Measurements from ENCODE around the gene SIL1. TPM values are rescaled to one million over a fixed set of nuclear protein-coding genes. Genes with fewer than 3 reads are reported as not detected.

Gene SIL1
- total and polyA plus RNA-seq, 7 donors: 7.8 to 60.8 (median 33.0) TPM

DNA sequence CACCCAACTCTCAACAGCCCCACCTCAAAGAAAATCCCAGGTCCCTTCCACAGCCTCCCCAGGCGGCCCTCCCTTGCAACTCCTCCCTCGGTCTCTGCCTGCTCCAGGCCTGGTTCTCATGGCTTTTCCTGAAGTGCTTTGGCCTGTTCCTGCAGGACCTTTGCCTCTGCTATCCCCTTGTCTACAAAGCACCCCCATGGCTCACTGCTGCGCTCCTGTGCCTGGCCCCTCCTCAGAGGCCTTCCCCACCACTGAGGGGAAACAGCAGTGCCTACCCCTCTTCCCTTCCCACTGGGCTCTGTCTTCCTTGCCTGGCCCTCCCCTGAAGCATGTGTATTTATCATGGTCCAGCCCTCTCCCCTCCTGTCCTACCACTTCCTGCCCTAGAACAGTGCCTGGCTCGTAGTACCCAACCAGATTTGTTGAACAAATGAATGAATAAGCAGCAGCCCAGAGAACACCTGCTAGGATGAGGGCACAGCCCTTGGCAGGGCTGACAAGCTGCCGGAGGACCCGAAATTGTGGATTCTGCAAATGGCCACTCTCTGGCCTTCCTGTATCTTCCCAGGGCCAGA is 254.5 kb downstream of the SIL1 start:
- DNase-seq: no peak
- no peaks in the 10 kb centered on the region for H3K4me1 ChIP-seq
- no peak overlapping the region for H3K27ac ChIP-seq
- H3K4me3 ChIP-seq: no peak overlapping the region
- intact Hi-C loops (cut with DNase I): no loop called here
- H3K36me3 ChIP-seq: peaks cover 0 to 20% (median 10%) of the 10 kb centered on the region in 4 donors
- TF ChIP-seq POLR2AphosphoS5 (IDR thresholded peaks at IDR 0.05) (no peak), POLR2A (IDR thresholded peaks at IDR 0.05) (no peak), EP300 (IDR thresholded peaks at IDR 0.05) (no peak), CTCF (IDR thresholded peaks at IDR 0.05) (no peak)
- no peaks in the 10 kb centered on the region for H3K27me3 ChIP-seq
- 90 to 91% methylated on average over 6 of the region's 6 CpGs for WGBS, 2 donors
- no peaks in the 10 kb centered on the region for H3K9me3 ChIP-seq

- Histone ChIP-seq H3K4me3 (no peak overlapping the region), H3K9me3 (no peaks in the 10 kb centered on the region), H3K27me3 (no peaks in the 10 kb centered on the region), H3K36me3 (peaks cover 0 to 18% (median 10%) of the 10 kb centered on the region in 4 donors), H3K4me1 (no peaks in the 10 kb centered on the region), H3K27ac (no peak overlapping the region)
- WGBS, 2 donors: 89 to 92% methylated on average over 3 of the region's 3 CpGs
- TF ChIP-seq EP300 (IDR thresholded peaks at IDR 0.05) (no peak), CTCF (IDR thresholded peaks at IDR 0.05) (no peak), POLR2A (IDR thresholded peaks at IDR 0.05) (no peak), POLR2AphosphoS5 (IDR thresholded peaks at IDR 0.05) (no peak)
- intact Hi-C loops (cut with DNase I): no loop called here
- no peak for DNase-seq
These were observed 255.3 kb downstream of the SIL1 start for GRCh38 chr5:138942861-138943260.

DNA sequence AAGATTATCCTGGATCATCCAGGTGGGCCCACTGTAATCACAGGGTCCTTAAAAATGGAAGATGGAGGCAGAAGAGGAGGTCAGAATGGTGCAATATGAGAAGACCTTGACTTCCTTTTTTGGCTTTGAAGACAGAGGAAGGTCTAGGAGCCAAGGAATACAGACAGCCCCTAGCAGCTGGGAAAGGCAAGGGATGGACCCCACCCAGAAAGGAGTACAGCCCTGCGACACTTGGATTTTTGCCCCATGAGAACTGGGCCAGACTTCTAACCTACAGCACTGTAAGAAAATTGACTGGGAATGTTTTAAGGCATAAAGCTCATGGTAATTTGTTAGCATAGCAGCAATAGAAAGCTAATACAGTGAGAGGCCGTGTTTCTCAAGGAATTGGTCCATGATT is 256.1 kb downstream of the SIL1 start:
- no peak for TF ChIP-seq EP300 (IDR thresholded peaks at IDR 0.05)
- TF ChIP-seq CTCF (IDR thresholded peaks at IDR 0.05): no peak
- no peak for TF ChIP-seq POLR2A (IDR thresholded peaks at IDR 0.05)
- TF ChIP-seq POLR2AphosphoS5 (IDR thresholded peaks at IDR 0.05): no peak
- 90 to 92% methylated on average over 2 of the region's 2 CpGs for WGBS, 2 donors
- Histone ChIP-seq H3K4me3 (no peak overlapping the region), H3K9me3 (no peaks in the 10 kb centered on the region), H3K27ac (no peak overlapping the region), H3K4me1 (no peaks in the 10 kb centered on the region), H3K27me3 (no peaks in the 10 kb centered on the region), H3K36me3 (peaks cover 0 to 10% (median 8%) of the 10 kb centered on the region in 4 donors)
- no peak for DNase-seq
- intact Hi-C loops (cut with DNase I): no loop called here

DNA sequence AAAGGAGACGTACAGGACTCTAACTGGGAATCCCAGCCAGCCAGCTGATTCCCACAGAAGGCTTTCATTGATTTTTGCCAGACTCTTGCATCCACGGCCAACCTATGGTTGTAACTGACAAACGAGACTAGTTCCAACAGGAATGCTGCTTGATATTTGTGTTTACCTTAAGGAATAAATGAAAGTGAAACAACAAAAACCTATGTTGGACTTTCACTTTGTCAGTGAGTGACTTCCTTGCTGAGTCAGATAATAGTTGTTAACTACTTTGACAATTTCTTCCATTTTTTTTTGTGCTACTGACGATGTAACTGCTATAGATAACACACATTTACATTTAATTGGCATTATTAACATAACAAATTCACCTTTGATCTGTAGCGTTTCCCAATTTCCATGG is 259.6 kb downstream of the SIL1 start:
- WGBS, 2 donors: 67 to 68% methylated on average over 5 of the region's 5 CpGs
- no peaks in the 10 kb centered on the region for H3K4me1 ChIP-seq
- TF ChIP-seq POLR2A (IDR thresholded peaks at IDR 0.05) (no peak), POLR2AphosphoS5 (IDR thresholded peaks at IDR 0.05) (no peak), EP300 (IDR thresholded peaks at IDR 0.05) (no peak)
- intact Hi-C loops (cut with DNase I): no loop called here
- H3K36me3 ChIP-seq: peaks cover 0 to 26% (median 10%) of the 10 kb centered on the region in 4 donors
- no peak for DNase-seq
- H3K9me3 ChIP-seq: no peaks in the 10 kb centered on the region
- H3K27ac ChIP-seq: no peak overlapping the region
- no peak overlapping the region for H3K4me3 ChIP-seq
- H3K27me3 ChIP-seq: no peaks in the 10 kb centered on the region

DNA sequence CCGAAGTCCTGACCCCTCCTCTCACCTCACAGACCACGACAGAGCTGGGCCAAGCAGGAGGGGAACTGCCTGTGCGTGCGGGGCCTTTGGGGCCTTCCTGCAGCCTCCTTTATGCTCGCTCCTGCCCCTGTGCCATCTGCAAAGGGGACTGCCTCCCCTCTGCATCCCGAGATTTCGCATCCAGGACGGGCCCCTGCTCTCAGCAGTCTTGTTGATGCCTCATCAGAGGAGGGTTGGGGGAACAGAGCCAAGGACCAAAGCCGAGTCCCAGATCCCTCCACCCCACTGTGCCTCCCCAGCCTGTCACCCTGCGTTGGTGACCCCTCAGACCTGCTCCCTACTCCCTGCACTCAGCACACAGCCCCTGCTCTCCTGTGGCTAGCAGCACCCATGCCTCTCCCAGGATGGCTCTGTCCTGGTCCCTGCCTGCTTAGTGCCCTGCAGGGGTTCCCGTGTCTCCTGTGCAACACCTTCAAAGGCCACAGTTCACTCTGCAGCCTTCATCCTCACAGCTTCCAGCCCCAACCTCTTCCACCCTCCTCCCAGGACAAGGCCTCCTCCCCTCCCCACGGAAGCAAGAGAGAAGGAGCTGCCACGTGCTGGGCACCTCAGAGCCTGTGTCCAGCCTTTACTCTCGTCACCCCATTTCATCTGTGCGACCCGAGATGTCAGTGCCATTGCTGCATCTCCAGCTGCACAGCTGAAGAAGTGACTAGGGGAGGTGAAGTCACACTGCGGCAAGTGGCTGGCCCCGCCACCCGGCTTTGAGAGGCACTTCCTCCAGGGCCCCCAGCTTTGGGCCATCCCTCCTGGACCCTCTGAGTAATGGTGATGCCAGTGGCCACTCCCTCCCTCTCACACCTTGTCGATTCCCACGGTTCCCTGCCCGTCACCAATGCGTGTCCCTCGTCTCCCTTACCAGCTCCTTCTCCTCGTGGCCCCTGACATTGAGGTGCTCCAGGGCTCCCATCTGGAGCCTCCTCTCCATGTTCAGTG is 260.5 kb downstream of the SIL1 start:
- no peak for DNase-seq
- WGBS, 2 donors: 90% methylated on average over 25 of the region's 25 CpGs

More for the DNA sequence above, 260.5 kb downstream of the SIL1 start:
- Histone ChIP-seq H3K27ac (peak overlapping the region in 1 of 4 donors; percentile 4), H3K4me3 (no peak overlapping the region), H3K36me3 (peaks cover 5 to 35% (median 19%) of the 10 kb centered on the region in 4 donors), H3K27me3 (no peaks in the 10 kb centered on the region), H3K9me3 (no peaks in the 10 kb centered on the region), H3K4me1 (no peaks in the 10 kb centered on the region)
- TF ChIP-seq EP300 (IDR thresholded peaks at IDR 0.05) (no peak), POLR2AphosphoS5 (IDR thresholded peaks at IDR 0.05) (no peak), POLR2A (IDR thresholded peaks at IDR 0.05) (no peak), CTCF (IDR thresholded peaks at IDR 0.05) (no peak)
- intact Hi-C loops (cut with DNase I): no loop called here
